ENCODE data around the gene SRC.

SRC gene

GRCh38 chr20:37394543-37395409, 48.8 kb downstream of the SRC start:
- DNase-seq (ENCODE audit: extremely low spot score): no peak
- TF ChIP-seq TARDBP (IDR thresholded peaks at IDR 0.05) (no peak), SUZ12 (IDR thresholded peaks at IDR 0.05) (no peak), FOXK2 (IDR thresholded peaks at IDR 0.05) (no peak), L3MBTL2 (conservative IDR thresholded peaks at IDR 0.05) (no peak), SP1 (IDR thresholded peaks at IDR 0.05) (no peak), BHLHE40 (IDR thresholded peaks at IDR 0.05; ENCODE audit: borderline replicate concordance) (no peak), ZNF384 (IDR thresholded peaks at IDR 0.05) (no peak), CTBP1 (IDR thresholded peaks at IDR 0.05; ENCODE audit: borderline replicate concordance) (no peak)
- ChIA-PET CTCF (no interaction called here), POLR2A (no interaction called here)

GRCh38 chr20:37395410-37395797, 49.5 kb downstream of the SRC start:
- ChIA-PET POLR2A (no interaction called here), CTCF (interaction anchor here (1.6 kb wide), 1 partner anchor 11 kb away, joined by 6 read pairs; no protein-coding TSS in a partner anchor)
- DNase-seq (ENCODE audit: extremely low spot score): no peak
- TF ChIP-seq TARDBP (IDR thresholded peaks at IDR 0.05) (no peak), HDGF (IDR thresholded peaks at IDR 0.05; ENCODE audit: borderline replicate concordance) (no peak), ZNF384 (IDR thresholded peaks at IDR 0.05) (no peak), LEF1 (IDR thresholded peaks at IDR 0.05; ENCODE audit: borderline replicate concordance) (no peak), ELF4 (IDR thresholded peaks at IDR 0.05) (no peak)

- ChIA-PET POLR2A (no interaction called here), CTCF (interaction anchor here (1.6 kb wide), 1 partner anchor 11 kb away, joined by 6 read pairs; no protein-coding TSS in a partner anchor)
- no peak for TF ChIP-seq SUZ12 (IDR thresholded peaks at IDR 0.05)
- no peak for TF ChIP-seq HDGF (IDR thresholded peaks at IDR 0.05; ENCODE audit: borderline replicate concordance)
- no peak for TF ChIP-seq FOXK2 (IDR thresholded peaks at IDR 0.05)
- no peak for TF ChIP-seq FOXM1 (IDR thresholded peaks at IDR 0.05; ENCODE audit: borderline replicate concordance)
- TF ChIP-seq BHLHE40 (IDR thresholded peaks at IDR 0.05; ENCODE audit: borderline replicate concordance): no peak
- TF ChIP-seq L3MBTL2 (conservative IDR thresholded peaks at IDR 0.05): no peak
- TF ChIP-seq ARNT (IDR thresholded peaks at IDR 0.05): no peak
- TF ChIP-seq TARDBP (IDR thresholded peaks at IDR 0.05): no peak
- no peak for TF ChIP-seq PKNOX1 (IDR thresholded peaks at IDR 0.05)
- TF ChIP-seq ELF4 (IDR thresholded peaks at IDR 0.05): no peak
- no peak for TF ChIP-seq FOXA1 (IDR thresholded peaks at IDR 0.05)
- no peak for TF ChIP-seq NFRKB (IDR thresholded peaks at IDR 0.05)
- no peak for TF ChIP-seq CTBP1 (IDR thresholded peaks at IDR 0.05; ENCODE audit: borderline replicate concordance)
- TF ChIP-seq SP1 (IDR thresholded peaks at IDR 0.05): no peak
- no peak for TF ChIP-seq LEF1 (IDR thresholded peaks at IDR 0.05; ENCODE audit: borderline replicate concordance)
- no peak for TF ChIP-seq ZNF384 (IDR thresholded peaks at IDR 0.05)
- DNase-seq (ENCODE audit: extremely low spot score): no peak
Measured at GRCh38 chr20:37395921-37396415, 50.0 kb downstream of the SRC start.

- CTCF ChIA-PET: interaction anchor here (1.6 kb wide), 1 partner anchor 12 kb away, joined by 6 read pairs; no protein-coding TSS in a partner anchor
- TF ChIP-seq LEF1 (IDR thresholded peaks at IDR 0.05; ENCODE audit: borderline replicate concordance): no peak
- POLR2A ChIA-PET: no interaction called here
- no peak for DNase-seq (ENCODE audit: extremely low spot score)
Measured at GRCh38 chr20:37396416-37397075, 50.6 kb downstream of the SRC start.

- DNase-seq (ENCODE audit: extremely low spot score): no peak
- CTCF ChIA-PET: interaction anchor here (0.5 to 1.6 kb wide), 2 partner anchors 13 to 132 kb away, joined by 3 to 6 read pairs; no protein-coding TSS in a partner anchor
- POLR2A ChIA-PET: no interaction called here
- TF ChIP-seq BHLHE40 (IDR thresholded peaks at IDR 0.05; ENCODE audit: borderline replicate concordance): no peak
- TF ChIP-seq NFRKB (IDR thresholded peaks at IDR 0.05): no peak
- TF ChIP-seq L3MBTL2 (conservative IDR thresholded peaks at IDR 0.05): no peak
- no peak for TF ChIP-seq FOXK2 (IDR thresholded peaks at IDR 0.05)
- TF ChIP-seq ZNF384 (IDR thresholded peaks at IDR 0.05): no peak
- TF ChIP-seq SP1 (IDR thresholded peaks at IDR 0.05): no peak
- TF ChIP-seq LEF1 (IDR thresholded peaks at IDR 0.05; ENCODE audit: borderline replicate concordance): no peak
- TF ChIP-seq ELF4 (IDR thresholded peaks at IDR 0.05): no peak
- TF ChIP-seq ARNT (IDR thresholded peaks at IDR 0.05): no peak
- no peak for TF ChIP-seq SUZ12 (IDR thresholded peaks at IDR 0.05)
Measured at GRCh38 chr20:37397076-37397953, 51.4 kb downstream of the SRC start.

- POLR2A ChIA-PET: no interaction called here
- no peak for TF ChIP-seq CTBP1 (IDR thresholded peaks at IDR 0.05; ENCODE audit: borderline replicate concordance)
- TF ChIP-seq HDGF (IDR thresholded peaks at IDR 0.05; ENCODE audit: borderline replicate concordance): no peak
- CTCF ChIA-PET: interaction anchor here (0.5 kb wide), 1 partner anchor 133 kb away, joined by 3 read pairs; no protein-coding TSS in a partner anchor
- DNase-seq (ENCODE audit: extremely low spot score): no peak
Measured at GRCh38 chr20:37397954-37398749, 52.2 kb downstream of the SRC start.
